H1 (cell line): Measurements from ENCODE around the gene ITGB2. TPM values are rescaled to one million over a fixed set of nuclear protein-coding genes. Genes with fewer than 3 reads are reported as not detected.

Source experiments
- ATF2 ChIP-seq: IDR thresholded peaks from 2 replicates; pipeline ENCODE4 v1.6.1; 2012; ENCODE audit warnings: low read length, inconsistent platforms
- FOSL1 ChIP-seq: IDR thresholded peaks from 2 replicates; pipeline ENCODE4 v1.6.1; 2011; ENCODE audit warnings: mild to moderate bottlenecking, low read depth, low read length, moderate library complexity; ENCODE audit not compliant: insufficient read depth
- GABPA ChIP-seq: IDR thresholded peaks from 2 replicates; pipeline ENCODE4 v1.6.1; 2011; ENCODE audit warnings: mild to moderate bottlenecking, low read length, moderate library complexity, borderline replicate concordance; ENCODE audit not compliant: insufficient read depth
- HDAC6 ChIP-seq: IDR thresholded peaks from one replicate; pipeline ENCODE4 v1.7.1; 2012; ENCODE audit warnings: low read depth, mild to moderate bottlenecking, inconsistent platforms, low read length, moderate library complexity
- KDM1A ChIP-seq: fragments of 200-600, 300-600 bp; sonication (generic); IDR thresholded peaks from 2 replicates; pipeline ENCODE4 v1.7.1; 2016; ENCODE audit warnings: mild to moderate bottlenecking, low read length, borderline replicate concordance
- NRF1 ChIP-seq: IDR thresholded peaks from 2 replicates; pipeline ENCODE4 v1.6.1; 2011; ENCODE audit warnings: mild to moderate bottlenecking, low read depth, low read length, improper control_type of control experiment
- RAD21 ChIP-seq, 2 experiments: IDR thresholded peaks in 1 of 2; conservative IDR thresholded peaks in 1 of 2; 2 replicates each; pipeline ENCODE4 v1.6.1; 2011; ENCODE audit warnings: low read depth in 2 of 2, low read length in 2 of 2, improper control_type of control experiment in 1 of 2, inconsistent platforms in 1 of 2, mild to moderate bottlenecking in 1 of 2, moderate library complexity in 1 of 2
- SAP30 ChIP-seq: fragments of 300-600 bp; sonication (generic); IDR thresholded peaks from 2 replicates; pipeline ENCODE4 v1.7.1; 2012; ENCODE audit warnings: low read length, moderate library complexity, mild to moderate bottlenecking, inconsistent platforms; ENCODE audit not compliant: insufficient read depth, insufficient replicate concordance
- SP4 ChIP-seq: IDR thresholded peaks from 2 replicates; pipeline ENCODE4 v1.6.1; 2012; ENCODE audit warnings: low read length, inconsistent platforms
- polyA plus RNA-seq, 7 experiments: library from polyadenylated mRNA; depleted of rRNA in 3 of 7; stranded (reverse) in 5 of 7; unstranded in 2 of 7; fragments of >200 nt in 5 of 7; fragments of 200-250 nt in 2 of 7; gene quantifications; 1 replicate in 5 of 7; 2 replicates in 1 of 7; 4 replicates in 1 of 7; pipeline versions ENCODE4 v1.2.1 to v1.2.3, GENCODE V29; 2011 to 2013; ENCODE audit warnings: missing spikeins in 2 of 7, mixed read lengths in 2 of 7
- total RNA-seq: library from RNA; stranded (reverse); fragmentation: NEBNext Ultra II Directional; extraction: Animal tissue kit (Norgen Biotek cat#: 25700); gene quantifications from 2 replicates; pipeline ENCODE4 v1.2.1, GENCODE V29; 2021

ITGB2 gene
- total and polyA plus RNA-seq, 2 of the 8 experiments (the other 6 are each of a cell fraction or from before 2014, with no cell fraction given), result 0.24 to 0.63 TPM

DNA sequence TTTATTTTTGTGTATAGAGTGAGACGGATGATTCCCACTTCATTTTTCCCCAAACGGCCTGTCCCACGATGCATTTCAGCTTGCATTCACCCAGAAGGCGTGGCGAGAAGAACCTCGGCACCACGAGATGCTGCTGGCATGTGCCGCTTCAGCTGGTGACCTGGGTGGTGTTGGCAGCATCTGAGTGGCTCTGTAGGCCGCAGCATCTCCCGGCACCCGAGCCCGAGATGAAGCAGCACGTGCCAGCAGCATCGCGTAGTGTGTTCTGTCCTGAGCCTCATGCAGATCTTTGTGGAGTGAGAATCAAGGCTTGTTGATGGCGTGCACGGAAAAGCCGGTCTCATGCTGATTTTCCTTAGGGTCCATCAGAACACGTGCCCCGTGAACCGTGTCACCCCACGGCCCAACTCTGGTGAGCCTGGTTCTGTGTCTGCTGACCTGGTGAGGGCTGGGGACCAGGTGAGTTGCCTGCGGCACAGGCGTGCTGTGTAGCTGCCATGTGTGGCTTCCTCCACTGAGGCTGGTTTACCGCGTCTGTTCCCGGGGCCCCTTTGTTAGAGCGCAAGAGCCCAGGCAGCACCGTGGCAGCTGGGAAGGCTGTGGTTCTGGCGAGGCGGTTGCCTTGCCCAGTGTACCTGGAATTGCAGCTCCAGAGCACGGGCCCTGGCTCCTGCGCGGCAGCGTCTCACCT is 35.8 kb upstream of the ITGB2 start (continued):
- TF ChIP-seq ATF2, result no peak
- TF ChIP-seq RAD21 (IDR thresholded peaks at IDR 0.05 in 1 of 2, conservative IDR thresholded peaks at IDR 0.05 in 1 of 2; ENCODE audit: low read depth in 2 of 2, low read length in 2 of 2), result no peak
- no peak for TF ChIP-seq SAP30
- TF ChIP-seq NRF1, result no peak
- no peak for TF ChIP-seq SP4
- no peak for TF ChIP-seq HDAC6
- TF ChIP-seq KDM1A, result no peak
- TF ChIP-seq FOSL1, result no peak
- TF ChIP-seq GABPA, result no peak
